Breast epithelium (tissue), 4 donors: ENCODE data around the gene ATRN. TPM values are rescaled to one million over a fixed set of nuclear protein-coding genes. Genes with fewer than 3 reads are reported as not detected.
"Not testable (repeated sequence)": the region's sequence is repeated elsewhere in the genome, so short reads cannot be mapped to it uniquely, and the experiment has no call there.

Source experiments
- DNase-seq, 2 donors: peaks; one replicate each; pipeline ENCODE4 v3.0.0-alpha.2; 2019; ENCODE audit warnings: low spot score in 2 of 2
- H3K27ac ChIP-seq, 2 donors: fragments of 200-600 bp; sonication (generic) in 1 of 2; one replicate each; pipeline ENCODE4 v1.5.1; 2016 to 2019; ENCODE audit warnings: mild to moderate bottlenecking in 1 of 2
- H3K27me3 ChIP-seq, 2 donors: fragments of 200-600 bp; sonication (generic) in 1 of 2; one replicate each; pipeline versions ENCODE4 v1.5.1 to v1.6.0; 2017 to 2019; ENCODE audit warnings: control low read depth in 1 of 2, mild to moderate bottlenecking in 1 of 2
- H3K36me3 ChIP-seq: fragments of 200-600 bp; one replicate; pipeline ENCODE4 v1.5.1; 2019
- H3K4me1 ChIP-seq, 2 donors: fragments of 200-600 bp; sonication (generic); one replicate each; pipeline ENCODE4 v1.5.1; 2016 to 2019; ENCODE audit warnings: control low read depth in 1 of 2
- H3K4me3 ChIP-seq, 3 donors: fragments of 200-600 bp; sonication (generic); 1 replicate in 2 of 3; 2 replicates in 1 of 3; pipeline ENCODE4 v1.5.1; 2016 to 2019; ENCODE audit warnings: mild to moderate bottlenecking in 3 of 3, moderate library complexity in 2 of 3
- H3K9me3 ChIP-seq, 2 donors: fragments of 200-600 bp; sonication (generic) in 1 of 2; one replicate each; pipeline ENCODE4 v1.5.1; 2016 to 2019; ENCODE audit warnings: control low read depth in 1 of 2
- POLR2A ChIP-seq: fragments of 450-650 bp; IDR thresholded peaks from one replicate; pipeline ENCODE4 v1.6.1; 2016; ENCODE audit warnings: antibody characterized with exemption, mild to moderate bottlenecking, moderate library complexity
- POLR2AphosphoS5 ChIP-seq, 3 donors: sonication (generic); formaldehyde crosslinking; IDR thresholded peaks; one replicate each; pipeline ENCODE4 v1.6.1; 2017; ENCODE audit warnings: antibody characterized with exemption in 3 of 3
- intact Hi-C: fragments of 100-400 bp; cut with DNase I; formaldehyde crosslinking; loops from one replicate; pipeline ENCODE4 v1.15.1; 2023; ENCODE audit warnings: low total_unique reads
- total RNA-seq, 3 donors: library from RNA; depleted of rRNA; stranded (reverse); fragments of >200 nt; gene quantifications; one replicate each; pipeline ENCODE4 v1.1.0, GENCODE V29; 2016
- TF ChIP-seq, protein P1 (sequence below), 3 donors: fragments of 450-650 bp; IDR thresholded peaks; one replicate each; pipeline ENCODE4 v1.5.1; 2016 to 2017; ENCODE audit warnings: antibody characterized with exemption in 3 of 3, mild to moderate bottlenecking in 3 of 3, moderate library complexity in 3 of 3

Gene ATRN
- total RNA-seq, 3 donors from 2014 or later: 26.5 to 35.6 (median 32.3) TPM

DNA sequence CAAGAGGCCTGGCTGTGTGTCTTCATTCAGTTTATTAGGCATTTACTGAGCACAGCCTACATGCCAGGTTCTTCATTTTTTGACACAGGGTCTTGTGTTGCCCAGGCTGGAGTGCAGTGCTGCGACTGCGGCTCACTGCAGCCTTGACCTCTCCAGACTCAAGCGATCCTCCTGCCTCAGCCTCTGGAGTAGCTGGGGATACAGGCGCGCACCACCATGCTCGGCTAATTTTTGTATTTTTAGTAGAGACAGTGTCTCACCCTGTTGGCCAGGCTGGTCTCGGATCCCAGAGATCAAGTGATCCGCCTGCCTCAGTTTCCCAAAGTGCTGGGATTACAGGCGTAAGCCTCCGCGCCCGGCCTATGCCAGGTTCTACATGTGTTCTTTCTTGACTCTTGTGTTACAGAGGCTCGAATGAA is 601 bp upstream of the ATRN start:
- peaks cover 4 to 14% of the 10 kb centered on the region in 2 donors for H3K4me1 ChIP-seq
- peak overlapping the region; percentile 79 to 86 for H3K27ac ChIP-seq
- TF ChIP-seq POLR2A: no peak
- TF ChIP-seq, protein P1, sequence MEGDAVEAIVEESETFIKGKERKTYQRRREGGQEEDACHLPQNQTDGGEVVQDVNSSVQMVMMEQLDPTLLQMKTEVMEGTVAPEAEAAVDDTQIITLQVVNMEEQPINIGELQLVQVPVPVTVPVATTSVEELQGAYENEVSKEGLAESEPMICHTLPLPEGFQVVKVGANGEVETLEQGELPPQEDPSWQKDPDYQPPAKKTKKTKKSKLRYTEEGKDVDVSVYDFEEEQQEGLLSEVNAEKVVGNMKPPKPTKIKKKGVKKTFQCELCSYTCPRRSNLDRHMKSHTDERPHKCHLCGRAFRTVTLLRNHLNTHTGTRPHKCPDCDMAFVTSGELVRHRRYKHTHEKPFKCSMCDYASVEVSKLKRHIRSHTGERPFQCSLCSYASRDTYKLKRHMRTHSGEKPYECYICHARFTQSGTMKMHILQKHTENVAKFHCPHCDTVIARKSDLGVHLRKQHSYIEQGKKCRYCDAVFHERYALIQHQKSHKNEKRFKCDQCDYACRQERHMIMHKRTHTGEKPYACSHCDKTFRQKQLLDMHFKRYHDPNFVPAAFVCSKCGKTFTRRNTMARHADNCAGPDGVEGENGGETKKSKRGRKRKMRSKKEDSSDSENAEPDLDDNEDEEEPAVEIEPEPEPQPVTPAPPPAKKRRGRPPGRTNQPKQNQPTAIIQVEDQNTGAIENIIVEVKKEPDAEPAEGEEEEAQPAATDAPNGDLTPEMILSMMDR (IDR thresholded peaks at IDR 0.05): no peak
- TF ChIP-seq POLR2AphosphoS5 (IDR thresholded peaks at IDR 0.05): no peak
- no peaks in the 10 kb centered on the region for H3K36me3 ChIP-seq
- intact Hi-C loops: no loop called here
- H3K9me3 ChIP-seq: no peaks in the 10 kb centered on the region
- peak in 1 of 2 donors; percentile 20 for DNase-seq
- H3K4me3 ChIP-seq: peak overlapping the region; percentile 88 to 98 (median 97)
- no peaks in the 10 kb centered on the region for H3K27me3 ChIP-seq

DNA sequence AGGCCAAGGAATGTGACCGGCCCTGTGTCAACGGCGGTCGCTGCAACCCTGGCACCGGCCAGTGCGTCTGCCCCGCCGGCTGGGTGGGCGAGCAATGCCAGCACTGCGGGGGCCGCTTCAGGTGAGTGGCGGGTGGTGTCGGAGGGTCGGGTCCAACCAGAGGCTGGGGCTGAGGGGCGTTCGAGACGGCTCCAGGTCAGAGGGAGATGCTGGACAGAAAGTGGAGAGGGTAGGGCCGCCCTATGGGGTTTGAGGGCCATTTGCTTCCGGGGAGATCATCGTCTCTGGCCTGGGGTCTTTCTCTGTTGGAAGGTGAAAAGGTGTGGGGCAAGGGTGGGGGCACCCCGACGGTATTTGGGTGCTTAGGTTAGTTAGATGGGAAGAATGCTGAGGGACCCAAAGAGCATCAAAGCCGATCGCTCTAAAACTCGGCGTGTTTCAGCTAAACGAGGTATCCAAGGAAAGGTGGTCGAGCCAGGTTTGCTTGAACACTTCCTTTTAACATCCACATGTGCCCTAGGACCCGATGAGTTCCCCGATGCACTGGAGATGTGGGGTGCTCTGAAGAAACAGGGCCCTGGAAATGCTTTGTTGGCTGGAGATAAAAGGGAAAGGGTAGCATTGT is 691 bp downstream of the ATRN start:
- H3K27me3 ChIP-seq: no peaks in the 10 kb centered on the region
- TF ChIP-seq, protein P1 (IDR thresholded peaks at IDR 0.05): no peak
- TF ChIP-seq POLR2A (no peak), POLR2AphosphoS5 (IDR thresholded peaks at IDR 0.05) (no peak)
- no peaks in the 10 kb centered on the region for H3K36me3 ChIP-seq
- H3K4me3 ChIP-seq: peak overlapping the region; percentile 88 to 98 (median 97)
- no peaks in the 10 kb centered on the region for H3K9me3 ChIP-seq
- H3K4me1 ChIP-seq: peaks cover 4 to 14% of the 10 kb centered on the region in 2 donors
- peak overlapping the region; percentile 79 to 86 for H3K27ac ChIP-seq
- DNase-seq: no peak
- intact Hi-C loops: no loop called here

DNA sequence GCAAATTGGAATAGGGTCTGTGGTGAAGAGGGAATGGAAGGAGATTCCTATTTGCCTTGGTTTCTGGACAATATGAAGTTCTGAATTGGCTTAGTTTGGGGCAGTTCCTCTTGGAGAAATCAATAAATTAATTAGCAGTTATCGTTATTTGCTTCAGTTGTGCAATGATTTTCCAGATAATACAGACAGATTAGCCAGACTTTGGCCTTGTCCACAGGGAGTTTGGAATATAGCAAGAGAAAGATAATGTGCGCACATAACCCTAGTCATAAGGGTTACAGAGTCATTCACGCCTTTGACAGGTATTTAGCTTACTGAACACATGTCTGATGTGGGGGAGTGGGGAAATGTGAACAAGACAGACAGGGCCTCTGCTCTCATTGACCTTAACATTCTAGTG is 1.3 kb downstream of the ATRN start:
- no peak for DNase-seq
- H3K4me1 ChIP-seq: peaks cover 4 to 14% of the 10 kb centered on the region in 2 donors
- H3K4me3 ChIP-seq: peak overlapping the region; percentile 88 to 98 (median 97)
- H3K27ac ChIP-seq: no peak overlapping the region
- intact Hi-C loops: no loop called here
- no peaks in the 10 kb centered on the region for H3K27me3 ChIP-seq
- no peaks in the 10 kb centered on the region for H3K9me3 ChIP-seq
- TF ChIP-seq POLR2AphosphoS5 (IDR thresholded peaks at IDR 0.05) (no peak), POLR2A (no peak)
- TF ChIP-seq, protein P1 (IDR thresholded peaks at IDR 0.05): no peak
- H3K36me3 ChIP-seq: no peaks in the 10 kb centered on the region

DNA sequence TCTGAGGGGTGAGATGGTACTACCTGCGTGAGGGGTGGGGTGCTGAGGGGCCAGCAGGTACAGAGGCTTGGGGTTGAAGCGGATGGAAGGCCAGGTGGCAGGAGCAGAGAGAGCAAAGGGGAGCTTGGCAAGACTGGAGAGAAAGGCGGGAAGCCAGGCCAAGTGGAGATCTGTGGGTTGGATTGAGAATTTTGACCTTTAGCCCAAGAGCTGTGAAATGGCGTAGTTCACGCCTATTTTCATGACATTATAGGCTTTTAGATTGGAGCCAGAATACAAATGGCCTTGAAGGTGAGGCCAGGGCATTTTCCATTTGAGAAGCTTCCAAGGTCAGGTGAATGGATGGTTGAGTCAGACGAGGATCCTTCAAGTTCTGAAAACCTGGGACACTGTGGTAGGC is 2.5 kb downstream of the ATRN start:
- H3K9me3 ChIP-seq: no peaks in the 10 kb centered on the region
- no peak overlapping the region for H3K4me3 ChIP-seq
- DNase-seq: no peak
- H3K36me3 ChIP-seq: no peaks in the 10 kb centered on the region
- TF ChIP-seq, protein P1 (IDR thresholded peaks at IDR 0.05): no peak
- TF ChIP-seq POLR2AphosphoS5 (IDR thresholded peaks at IDR 0.05): no peak
- TF ChIP-seq POLR2A: no peak
- H3K27ac ChIP-seq: no peak overlapping the region
- H3K4me1 ChIP-seq: peaks cover 4 to 14% of the 10 kb centered on the region in 2 donors
- intact Hi-C loops: no loop called here
- H3K27me3 ChIP-seq: no peaks in the 10 kb centered on the region

DNA sequence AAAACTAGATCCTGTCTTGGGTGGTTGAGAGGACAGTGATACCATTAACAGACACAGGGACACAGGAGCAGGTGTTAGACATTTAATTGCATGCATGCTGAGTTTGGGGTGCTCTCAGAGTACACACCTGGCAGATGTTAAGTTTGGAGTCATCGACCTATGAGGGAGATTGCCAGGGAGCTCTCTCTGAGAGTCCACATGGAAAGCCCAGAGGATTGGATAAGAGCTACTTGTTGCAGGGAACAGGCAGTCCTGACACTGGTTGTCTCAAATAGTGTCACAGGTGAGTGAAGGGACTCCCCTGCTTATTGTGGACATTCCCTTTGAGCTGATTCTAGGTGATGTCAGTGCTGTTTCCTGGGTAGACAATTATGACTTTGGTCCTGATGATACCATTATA is 3.1 kb downstream of the ATRN start:
- intact Hi-C loops: no loop called here
- no peak for TF ChIP-seq POLR2A
- no peak for TF ChIP-seq POLR2AphosphoS5 (IDR thresholded peaks at IDR 0.05)
- TF ChIP-seq, protein P1 (IDR thresholded peaks at IDR 0.05): no peak

DNA sequence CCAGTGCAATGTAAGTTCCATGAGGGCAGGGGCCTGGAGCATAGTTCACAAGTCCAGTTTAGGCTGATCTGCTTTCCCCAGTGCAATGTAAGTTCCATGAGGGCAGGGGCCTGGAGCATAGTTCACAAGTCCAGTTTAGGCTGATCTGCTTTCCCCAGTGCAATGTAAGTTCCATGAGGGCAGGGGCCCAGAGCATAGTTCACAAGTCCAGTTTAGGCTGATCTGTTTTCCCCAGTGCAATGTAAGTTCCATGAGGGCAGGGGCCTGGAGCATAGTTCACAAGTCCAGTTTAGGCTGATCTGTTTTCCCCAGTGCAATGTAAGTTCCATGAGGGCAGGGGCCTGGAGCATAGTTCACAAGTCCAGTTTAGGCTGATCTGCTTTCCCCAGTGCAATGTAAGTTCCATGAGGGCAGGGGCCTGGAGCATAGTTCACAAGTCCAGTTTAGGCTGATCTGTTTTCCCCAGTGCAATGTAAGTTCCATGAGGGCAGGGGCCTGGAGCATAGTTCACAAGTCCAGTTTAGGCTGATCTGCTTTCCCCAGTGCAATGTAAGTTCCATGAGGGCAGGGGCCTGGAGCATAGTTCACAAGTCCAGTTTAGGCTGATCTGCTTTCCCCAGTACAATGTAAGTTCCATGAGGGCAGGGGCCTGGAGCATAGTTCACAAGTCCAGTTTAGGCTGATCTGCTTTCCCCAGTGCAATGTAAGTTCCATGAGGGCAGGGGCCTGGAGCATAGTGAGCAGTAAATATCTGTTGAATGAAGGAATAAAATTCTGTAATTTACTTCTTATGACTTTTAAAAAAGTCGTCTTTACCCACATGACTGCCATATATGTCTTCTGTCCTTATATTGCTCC is 6.4 kb downstream of the ATRN start:
- H3K4me1 ChIP-seq, H3K36me3 ChIP-seq, intact Hi-C loops, H3K4me3 ChIP-seq, H3K9me3 ChIP-seq, H3K27ac ChIP-seq, DNase-seq, H3K27me3 ChIP-seq: not testable (repeated sequence)

More for the DNA sequence above, 3.1 kb downstream of the ATRN start:
- no peaks in the 10 kb centered on the region for H3K27me3 ChIP-seq
- no peaks in the 10 kb centered on the region for H3K9me3 ChIP-seq
- no peaks in the 10 kb centered on the region for H3K36me3 ChIP-seq
- no peak overlapping the region for H3K4me3 ChIP-seq
- H3K27ac ChIP-seq: no peak overlapping the region
- no peak for DNase-seq
- peaks cover 4 to 14% of the 10 kb centered on the region in 2 donors for H3K4me1 ChIP-seq
